ENCODE data around the gene CENPF. TPM values are rescaled to one million over a fixed set of nuclear protein-coding genes. Genes with fewer than 3 reads are reported as not detected.
A peak's percentile ranks its signal among the peaks of the same experiment; 100 is the strongest.

The CENPF gene
- total and polyA plus RNA-seq, 12 donors = 0.15 to 8.7 (median 0.59) TPM

- Histone ChIP-seq H3K27me3 (no peaks in the 10 kb centered on the region), H3K9me3 (no peaks in the 10 kb centered on the region), H3K4me1 (peaks cover 0 to 9% (median 0%) of the 10 kb centered on the region in 9 donors), H3K4me3 (no peak overlapping the region), H3K36me3 (no peaks in the 10 kb centered on the region), H3K27ac (no peak overlapping the region)
- no peak for TF ChIP-seq CTCF (IDR thresholded peaks at IDR 0.05)
- DNase-seq (no peak), ATAC-seq (no peak)
- intact Hi-C loops (cut with DNase I) = no loop called here
- WGBS, 2 donors = 67 to 73% methylated on average over 1 of the region's 1 CpG
These were observed 37.7 kb upstream of the CENPF start for GRCh38 chr1:214565310-214565709.

- peak in 1 of 8 donors; percentile 67 for ATAC-seq
- DNase-seq = no peak
- Histone ChIP-seq H3K27ac (no peak overlapping the region), H3K4me1 (peaks cover 0 to 9% (median 0%) of the 10 kb centered on the region in 9 donors), H3K9me3 (no peaks in the 10 kb centered on the region), H3K27me3 (no peaks in the 10 kb centered on the region), H3K36me3 (no peaks in the 10 kb centered on the region), H3K4me3 (no peak overlapping the region)
- 82 to 84% methylated on average over 3 of the region's 3 CpGs for WGBS, 2 donors
- no peak for TF ChIP-seq CTCF (IDR thresholded peaks at IDR 0.05)
- intact Hi-C loops (cut with DNase I) = no loop called here
These were observed 36.6 kb upstream of the CENPF start for GRCh38 chr1:214566158-214567104.

- Histone ChIP-seq H3K27ac (no peak overlapping the region), H3K36me3 (no peaks in the 10 kb centered on the region), H3K27me3 (no peaks in the 10 kb centered on the region), H3K4me1 (peaks cover 0 to 9% (median 0%) of the 10 kb centered on the region in 9 donors), H3K4me3 (no peak overlapping the region), H3K9me3 (no peaks in the 10 kb centered on the region)
- 91 to 92% methylated on average over 2 of the region's 2 CpGs for whole genome bisulfite sequencing, 2 donors
- intact Hi-C loops (cut with DNase I) = no loop called here
- no peak for DNase-seq
- ATAC-seq = no peak
- no peak for TF ChIP-seq CTCF (IDR thresholded peaks at IDR 0.05)
These were observed 35.5 kb upstream of the CENPF start for GRCh38 chr1:214567481-214567980.

- H3K27me3 ChIP-seq = no peaks in the 10 kb centered on the region
- no peak for TF ChIP-seq CTCF (IDR thresholded peaks at IDR 0.05)
- intact Hi-C loops (cut with DNase I) = no loop called here
- 52 to 57% methylated on average over 4 of the region's 4 CpGs for WGBS, 2 donors
- H3K4me3 ChIP-seq = no peak overlapping the region
- H3K9me3 ChIP-seq = no peaks in the 10 kb centered on the region
- H3K27ac ChIP-seq = no peak overlapping the region
- peaks cover 0 to 9% (median 0%) of the 10 kb centered on the region in 9 donors for H3K4me1 ChIP-seq
- no peaks in the 10 kb centered on the region for H3K36me3 ChIP-seq
- ATAC-seq (peak in 6 of 8 donors; percentile 33 to 82 (median 62)), DNase-seq (no peak)
These were observed 34.7 kb upstream of the CENPF start for GRCh38 chr1:214568328-214568727.
